GM19328 (cell line): ENCODE measurements around the gene TBC1D22A.
"Not testable (repeated sequence)": the region's sequence is repeated elsewhere in the genome, so short reads cannot be mapped to it uniquely, and the experiment has no call there.

Experiments
- ATAC-seq: cut with Tn5 transposase; IDR thresholded peaks from one replicate; pipeline ENCODE4 v1.9.1; 2021; ENCODE audit warnings: mild to moderate bottlenecking, moderate library complexity; ENCODE audit not compliant: unreplicated experiment

Gene TBC1D22A

GRCh38 chr22:46773076-46773475 is 10.6 kb downstream of the TBC1D22A start:
- ATAC-seq, result no peak

GRCh38 chr22:46774253-46774979 is 12.0 kb downstream of the TBC1D22A start:
- no peak for ATAC-seq

- ATAC-seq, result no peak
Measured at GRCh38 chr22:46774980-46775849, 12.8 kb downstream of the TBC1D22A start.

- no peak for ATAC-seq
Measured at GRCh38 chr22:46775850-46776826, 13.7 kb downstream of the TBC1D22A start.

GRCh38 chr22:46776876-46777608 is 14.6 kb downstream of the TBC1D22A start:
- ATAC-seq, result no peak

- no peak for ATAC-seq
Measured at GRCh38 chr22:46777609-46777970, 15.1 kb downstream of the TBC1D22A start.

- no peak for ATAC-seq
Measured at GRCh38 chr22:46779023-46779422, 16.6 kb downstream of the TBC1D22A start.

GRCh38 chr22:46779651-46780050 is 17.2 kb downstream of the TBC1D22A start:
- no peak for ATAC-seq

- ATAC-seq, result no peak
Measured at GRCh38 chr22:46780453-46780852, 18.0 kb downstream of the TBC1D22A start.

GRCh38 chr22:46781291-46781690 is 18.8 kb downstream of the TBC1D22A start:
- ATAC-seq, result no peak

- ATAC-seq, result not testable (repeated sequence)
Measured at GRCh38 chr22:46782200-46782599, 19.8 kb downstream of the TBC1D22A start.

GRCh38 chr22:46783721-46784120 is 21.3 kb downstream of the TBC1D22A start:
- ATAC-seq, result no peak

- no peak for ATAC-seq
Measured at GRCh38 chr22:46788441-46789172, 26.2 kb downstream of the TBC1D22A start.

- no peak for ATAC-seq
Measured at GRCh38 chr22:46789992-46790391, 27.5 kb downstream of the TBC1D22A start.

- ATAC-seq, result no peak
Measured at GRCh38 chr22:46791201-46791731, 28.8 kb downstream of the TBC1D22A start.

- no peak for ATAC-seq
Measured at GRCh38 chr22:46792061-46792796, 29.8 kb downstream of the TBC1D22A start.

GRCh38 chr22:46792841-46793261 is 30.4 kb downstream of the TBC1D22A start:
- no peak for ATAC-seq

GRCh38 chr22:46793497-46793896 is 31.0 kb downstream of the TBC1D22A start:
- ATAC-seq, result no peak

- ATAC-seq, result no peak
Measured at GRCh38 chr22:46794067-46794466, 31.6 kb downstream of the TBC1D22A start.
